BE2C (cell line): ENCODE data around the gene CHRM2.

Source experiments
- DNase-seq: peaks from one replicate; pipeline ENCODE4 v3.0.0-alpha.2; 2020
- H3K27me3 ChIP-seq: fragments of 250-450 bp; sonication (Bioruptor Pico); 2 replicates; pipeline ENCODE4 v1.5.1; 2020; ENCODE audit warnings: mild to moderate bottlenecking
- H3K36me3 ChIP-seq: fragments of 250-450 bp; sonication (Bioruptor Pico); 2 replicates; pipeline ENCODE4 v1.5.1; 2020; ENCODE audit warnings: mild to moderate bottlenecking
- H3K4me1 ChIP-seq: fragments of 250-450 bp; sonication (Bioruptor Pico); 2 replicates; pipeline ENCODE4 v1.5.1; 2020
- H3K4me3 ChIP-seq: 2 replicates; pipeline ENCODE4 v1.5.1; 2011; ENCODE audit warnings: low read depth, low read length
- H3K9me3 ChIP-seq: fragments of 250-450 bp; sonication (Bioruptor Pico); 2 replicates; pipeline ENCODE4 v1.5.1; 2020
- CTCF ChIP-seq: IDR thresholded peaks from 2 replicates; pipeline ENCODE4 v1.5.1; 2012; ENCODE audit warnings: mild to moderate bottlenecking, low read depth, low read length

The CHRM2 gene

GRCh38 chr7:136998495-136998894 is 130.0 kb downstream of the CHRM2 start:
- Histone ChIP-seq H3K27me3 (no peaks in the 10 kb centered on the region), H3K9me3 (no peaks in the 10 kb centered on the region), H3K4me1 (no peaks in the 10 kb centered on the region; the same call in 1 of the 2 replicates), H3K36me3 (no peaks in the 10 kb centered on the region), H3K4me3 (no peak overlapping the region)
- DNase-seq = no peak
- TF ChIP-seq CTCF = no peak

GRCh38 chr7:137000621-137001020 is 132.2 kb downstream of the CHRM2 start:
- Histone ChIP-seq H3K27me3 (no peaks in the 10 kb centered on the region), H3K4me3 (no peak overlapping the region), H3K4me1 (no peaks in the 10 kb centered on the region; the same call in 1 of the 2 replicates), H3K9me3 (no peaks in the 10 kb centered on the region), H3K36me3 (no peaks in the 10 kb centered on the region)
- no peak for TF ChIP-seq CTCF
- DNase-seq = no peak

DNA sequence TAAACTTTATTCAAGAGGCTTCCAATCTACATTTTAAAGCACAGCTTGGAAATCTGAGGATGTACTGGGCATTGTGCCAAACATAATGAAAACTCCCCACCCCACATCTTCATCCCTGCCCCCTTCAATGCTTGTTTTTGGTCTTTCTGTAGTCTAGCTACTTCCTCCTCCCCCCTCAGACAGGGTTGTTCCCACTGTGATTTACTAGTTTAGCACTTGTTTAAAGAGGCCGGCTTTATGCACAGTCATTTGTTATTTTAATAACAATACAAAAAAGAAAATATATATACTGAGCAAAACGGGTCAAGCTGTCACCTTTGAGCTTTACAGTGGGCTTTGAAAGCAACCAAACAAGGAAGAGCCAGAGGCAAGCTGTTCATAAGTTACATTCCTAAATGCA is 132.6 kb downstream of the CHRM2 start:
- no peak overlapping the region for H3K4me3 ChIP-seq
- H3K27me3 ChIP-seq = no peaks in the 10 kb centered on the region
- no peaks in the 10 kb centered on the region for H3K36me3 ChIP-seq
- no peak for TF ChIP-seq CTCF
- no peaks in the 10 kb centered on the region for H3K9me3 ChIP-seq
- no peak for DNase-seq
- no peaks in the 10 kb centered on the region; the same call in 1 of the 2 replicates for H3K4me1 ChIP-seq

DNA sequence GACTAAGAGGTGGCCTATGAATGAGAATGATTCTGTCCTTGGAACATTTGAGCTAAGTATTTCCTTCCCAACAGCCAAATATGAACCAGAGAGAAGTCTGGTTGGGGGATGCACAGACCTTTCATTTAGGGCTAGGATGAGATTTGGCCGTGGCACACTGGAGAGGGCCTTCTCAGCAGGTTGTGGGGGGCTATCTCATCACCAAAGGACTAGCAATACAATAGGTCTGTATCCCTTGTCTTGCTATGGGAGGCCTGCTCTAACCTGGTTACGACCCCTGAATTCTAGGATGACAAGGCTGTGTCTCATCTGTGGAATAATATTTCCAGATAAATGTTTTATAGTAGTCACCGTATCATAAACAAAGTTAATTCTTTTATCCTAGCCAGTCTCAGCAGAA is 133.0 kb downstream of the CHRM2 start:
- Histone ChIP-seq H3K36me3 (no peaks in the 10 kb centered on the region), H3K4me3 (no peak overlapping the region), H3K27me3 (no peaks in the 10 kb centered on the region), H3K9me3 (no peaks in the 10 kb centered on the region), H3K4me1 (no peaks in the 10 kb centered on the region; the same call in 1 of the 2 replicates)
- no peak for DNase-seq
- no peak for TF ChIP-seq CTCF

DNA sequence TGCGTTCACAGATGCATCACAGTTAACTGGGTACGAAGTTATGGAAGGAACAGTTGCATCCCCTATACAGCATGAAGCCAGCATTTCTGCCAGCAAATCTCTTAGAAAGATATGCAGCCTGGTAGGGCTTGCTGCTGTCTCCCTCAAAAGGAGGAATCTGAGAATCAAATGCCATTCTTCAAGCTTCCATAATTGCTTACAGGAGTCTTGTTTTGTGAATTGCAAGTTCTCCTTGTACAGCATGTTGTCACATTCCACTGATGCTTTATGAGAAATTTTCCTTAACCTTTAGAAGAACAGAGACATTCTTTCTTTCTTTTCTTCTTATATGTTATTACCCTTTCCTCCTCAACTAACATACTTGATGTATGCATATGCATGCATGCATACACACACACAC is 134.6 kb downstream of the CHRM2 start:
- no peaks in the 10 kb centered on the region for H3K36me3 ChIP-seq
- no peak for TF ChIP-seq CTCF
- no peaks in the 10 kb centered on the region for H3K27me3 ChIP-seq
- H3K4me3 ChIP-seq = no peak overlapping the region
- H3K4me1 ChIP-seq = no peaks in the 10 kb centered on the region; the same call in 1 of the 2 replicates
- no peak for DNase-seq
- no peaks in the 10 kb centered on the region for H3K9me3 ChIP-seq

GRCh38 chr7:137003566-137003965 is 135.1 kb downstream of the CHRM2 start:
- TF ChIP-seq CTCF = no peak
- Histone ChIP-seq H3K36me3 (no peaks in the 10 kb centered on the region), H3K4me3 (no peak overlapping the region), H3K4me1 (no peaks in the 10 kb centered on the region; the same call in 1 of the 2 replicates), H3K27me3 (no peaks in the 10 kb centered on the region), H3K9me3 (no peaks in the 10 kb centered on the region)
- no peak for DNase-seq
